Measurements from ENCODE around the gene CNBP. TPM values are rescaled to one million over a fixed set of nuclear protein-coding genes. Genes with fewer than 3 reads are reported as not detected.

CNBP gene
- total and polyA plus RNA-seq, 2 of the 13 experiments (the other 11 are each of a cell fraction or from before 2014, with no cell fraction given) = 282 to 354 TPM

DNA sequence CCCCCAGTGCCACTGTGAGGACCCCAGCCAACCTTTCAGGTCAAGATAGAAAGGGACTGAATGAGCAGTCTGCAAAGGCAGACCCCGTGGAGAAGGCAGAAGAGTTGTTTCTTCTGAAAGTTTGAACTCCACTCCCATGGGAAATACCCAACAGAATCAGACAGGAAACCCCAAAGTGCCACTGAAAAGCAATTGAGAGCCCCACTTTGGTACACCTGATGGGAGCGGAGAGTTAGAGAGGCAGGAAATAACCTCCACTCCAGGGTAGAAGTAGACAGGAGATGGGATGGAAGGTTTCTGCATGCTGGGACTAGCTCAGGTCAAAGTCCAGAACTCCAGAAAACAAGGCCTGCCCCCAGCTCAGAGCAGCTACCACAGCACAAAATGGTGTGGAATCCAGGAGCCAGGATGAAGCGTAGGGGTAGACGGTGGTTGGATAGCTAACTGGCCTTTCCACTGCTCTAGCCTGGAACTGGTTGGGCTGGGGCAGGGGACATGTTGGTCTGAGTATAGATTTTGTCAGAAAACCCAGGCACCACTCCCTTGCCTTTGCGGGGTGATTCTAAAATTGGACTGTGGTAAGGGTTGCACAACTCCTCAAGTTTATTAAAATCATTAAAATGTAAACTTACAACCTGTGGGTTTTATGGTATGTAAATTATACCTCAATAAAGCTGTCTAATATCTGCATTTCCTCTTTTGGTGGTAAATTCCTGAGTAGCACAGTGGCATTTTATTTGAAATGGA is 60.2 kb downstream of the CNBP start (continued):
- TF ChIP-seq, protein P1, sequence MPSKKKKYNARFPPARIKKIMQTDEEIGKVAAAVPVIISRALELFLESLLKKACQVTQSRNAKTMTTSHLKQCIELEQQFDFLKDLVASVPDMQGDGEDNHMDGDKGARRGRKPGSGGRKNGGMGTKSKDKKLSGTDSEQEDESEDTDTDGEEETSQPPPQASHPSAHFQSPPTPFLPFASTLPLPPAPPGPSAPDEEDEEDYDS (CRISPR knock-in tag; IDR thresholded peaks at IDR 0.05) = peak; percentile 64
- TF ChIP-seq, protein P2, sequence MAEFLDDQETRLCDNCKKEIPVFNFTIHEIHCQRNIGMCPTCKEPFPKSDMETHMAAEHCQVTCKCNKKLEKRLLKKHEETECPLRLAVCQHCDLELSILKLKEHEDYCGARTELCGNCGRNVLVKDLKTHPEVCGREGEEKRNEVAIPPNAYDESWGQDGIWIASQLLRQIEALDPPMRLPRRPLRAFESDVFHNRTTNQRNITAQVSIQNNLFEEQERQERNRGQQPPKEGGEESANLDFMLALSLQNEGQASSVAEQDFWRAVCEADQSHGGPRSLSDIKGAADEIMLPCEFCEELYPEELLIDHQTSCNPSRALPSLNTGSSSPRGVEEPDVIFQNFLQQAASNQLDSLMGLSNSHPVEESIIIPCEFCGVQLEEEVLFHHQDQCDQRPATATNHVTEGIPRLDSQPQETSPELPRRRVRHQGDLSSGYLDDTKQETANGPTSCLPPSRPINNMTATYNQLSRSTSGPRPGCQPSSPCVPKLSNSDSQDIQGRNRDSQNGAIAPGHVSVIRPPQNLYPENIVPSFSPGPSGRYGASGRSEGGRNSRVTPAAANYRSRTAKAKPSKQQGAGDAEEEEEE (CRISPR knock-in tag; IDR thresholded peaks at IDR 0.05; ENCODE audit: borderline replicate concordance) = no peak
- TF ChIP-seq MXD4 (CRISPR knock-in tag; IDR thresholded peaks at IDR 0.05) = no peak
- TF ChIP-seq SRY (CRISPR knock-in tag; IDR thresholded peaks at IDR 0.05) = no peak
- TF ChIP-seq JDP2 (CRISPR knock-in tag; IDR thresholded peaks at IDR 0.05; ENCODE audit: borderline replicate concordance) = no peak
- no peak for TF ChIP-seq CAMTA2 (CRISPR knock-in tag; IDR thresholded peaks at IDR 0.05; ENCODE audit: borderline replicate concordance)
- no peak for TF ChIP-seq ZNF737 (CRISPR knock-in tag; IDR thresholded peaks at IDR 0.05; ENCODE audit: borderline replicate concordance)
- TF ChIP-seq NRL (CRISPR knock-in tag; IDR thresholded peaks at IDR 0.05; ENCODE audit: borderline replicate concordance) = no peak
- TF ChIP-seq YEATS4 (CRISPR knock-in tag; IDR thresholded peaks at IDR 0.05; ENCODE audit: borderline replicate concordance) = peak; percentile 47; the same call in 1 of the 2 replicates
- TF ChIP-seq EP300 (IDR thresholded peaks at IDR 0.05; ENCODE audit: low read depth in 2 of 2, low read length in 2 of 2) = 0 out of 4 replicates have a peak, but pooled peaks of 1 of the 2 experiments have one; percentile 21
- no peak for TF ChIP-seq EP300 (CRISPR knock-in tag; IDR thresholded peaks at IDR 0.05; ENCODE audit: borderline replicate concordance)
- TF ChIP-seq, protein P3, sequence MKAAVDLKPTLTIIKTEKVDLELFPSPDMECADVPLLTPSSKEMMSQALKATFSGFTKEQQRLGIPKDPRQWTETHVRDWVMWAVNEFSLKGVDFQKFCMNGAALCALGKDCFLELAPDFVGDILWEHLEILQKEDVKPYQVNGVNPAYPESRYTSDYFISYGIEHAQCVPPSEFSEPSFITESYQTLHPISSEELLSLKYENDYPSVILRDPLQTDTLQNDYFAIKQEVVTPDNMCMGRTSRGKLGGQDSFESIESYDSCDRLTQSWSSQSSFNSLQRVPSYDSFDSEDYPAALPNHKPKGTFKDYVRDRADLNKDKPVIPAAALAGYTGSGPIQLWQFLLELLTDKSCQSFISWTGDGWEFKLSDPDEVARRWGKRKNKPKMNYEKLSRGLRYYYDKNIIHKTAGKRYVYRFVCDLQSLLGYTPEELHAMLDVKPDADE (CRISPR knock-in tag; IDR thresholded peaks at IDR 0.05) = no peak
- no peak for TF ChIP-seq ZNF883 (CRISPR knock-in tag; IDR thresholded peaks at IDR 0.05; ENCODE audit: not compliant biosample characterization)
- no peak for TF ChIP-seq SMARCE1 (IDR thresholded peaks at IDR 0.05; ENCODE audit: borderline replicate concordance)
- peak; percentile 34; the same call in 1 of the 2 replicates for TF ChIP-seq HOXA5 (CRISPR knock-in tag; IDR thresholded peaks at IDR 0.05)
- TF ChIP-seq, protein P4, sequence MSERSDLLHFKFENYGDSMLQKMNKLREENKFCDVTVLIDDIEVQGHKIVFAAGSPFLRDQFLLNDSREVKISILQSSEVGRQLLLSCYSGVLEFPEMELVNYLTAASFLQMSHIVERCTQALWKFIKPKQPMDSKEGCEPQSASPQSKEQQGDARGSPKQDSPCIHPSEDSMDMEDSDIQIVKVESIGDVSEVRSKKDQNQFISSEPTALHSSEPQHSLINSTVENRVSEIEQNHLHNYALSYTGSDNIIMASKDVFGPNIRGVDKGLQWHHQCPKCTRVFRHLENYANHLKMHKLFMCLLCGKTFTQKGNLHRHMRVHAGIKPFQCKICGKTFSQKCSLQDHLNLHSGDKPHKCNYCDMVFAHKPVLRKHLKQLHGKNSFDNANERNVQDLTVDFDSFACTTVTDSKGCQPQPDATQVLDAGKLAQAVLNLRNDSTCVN (CRISPR knock-in tag; IDR thresholded peaks at IDR 0.05; ENCODE audit: borderline replicate concordance) = peak; percentile 74; the same call in 1 of the 2 replicates
- no peak for TF ChIP-seq PHB2 (IDR thresholded peaks at IDR 0.05; ENCODE audit: partially characterized antibody)
- TF ChIP-seq, protein P5, sequence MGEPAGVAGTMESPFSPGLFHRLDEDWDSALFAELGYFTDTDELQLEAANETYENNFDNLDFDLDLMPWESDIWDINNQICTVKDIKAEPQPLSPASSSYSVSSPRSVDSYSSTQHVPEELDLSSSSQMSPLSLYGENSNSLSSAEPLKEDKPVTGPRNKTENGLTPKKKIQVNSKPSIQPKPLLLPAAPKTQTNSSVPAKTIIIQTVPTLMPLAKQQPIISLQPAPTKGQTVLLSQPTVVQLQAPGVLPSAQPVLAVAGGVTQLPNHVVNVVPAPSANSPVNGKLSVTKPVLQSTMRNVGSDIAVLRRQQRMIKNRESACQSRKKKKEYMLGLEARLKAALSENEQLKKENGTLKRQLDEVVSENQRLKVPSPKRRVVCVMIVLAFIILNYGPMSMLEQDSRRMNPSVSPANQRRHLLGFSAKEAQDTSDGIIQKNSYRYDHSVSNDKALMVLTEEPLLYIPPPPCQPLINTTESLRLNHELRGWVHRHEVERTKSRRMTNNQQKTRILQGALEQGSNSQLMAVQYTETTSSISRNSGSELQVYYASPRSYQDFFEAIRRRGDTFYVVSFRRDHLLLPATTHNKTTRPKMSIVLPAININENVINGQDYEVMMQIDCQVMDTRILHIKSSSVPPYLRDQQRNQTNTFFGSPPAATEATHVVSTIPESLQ (CRISPR knock-in tag; conservative IDR thresholded peaks at IDR 0.05) = no peak
- no peak for TF ChIP-seq ZNF343 (CRISPR knock-in tag; IDR thresholded peaks at IDR 0.05)
- no peak for TF ChIP-seq KLF6 (CRISPR knock-in tag; IDR thresholded peaks at IDR 0.05)
- no peak for TF ChIP-seq ZNF430 (CRISPR knock-in tag; IDR thresholded peaks at IDR 0.05)
- no peak for TF ChIP-seq SNAPC2 (CRISPR knock-in tag; IDR thresholded peaks at IDR 0.05)
- no peak for TF ChIP-seq CHD4 (IDR thresholded peaks at IDR 0.05; ENCODE audit: borderline replicate concordance, low read length)
- no peak for TF ChIP-seq ZNF572 (CRISPR knock-in tag; IDR thresholded peaks at IDR 0.05)

Data from HepG2 (cell line).